GM13977 (cell line): ENCODE results near the gene TMEM191C.

Experiments
- DNase-seq: peaks from one replicate; pipeline ENCODE4 v3.0.0; 2012; ENCODE audit warnings: low spot score
- in situ Hi-C: fragments of 300-500 bp; cut with MboI; formaldehyde crosslinking; loops from one replicate; pipeline ENCODE4 v1.12.0; 2022; ENCODE audit warnings: low sequenced_read_pairs, low pct_unique_long_range_greater_than_20kb, mixed read lengths, inconsistent platforms; ENCODE audit not compliant: unreplicated experiment
- TF ChIP-seq, protein P1 (sequence below): IDR thresholded peaks from 2 replicates; pipeline ENCODE4 v1.5.1; 2012; ENCODE audit warnings: mild to moderate bottlenecking, control low read depth; ENCODE audit not compliant: insufficient read depth; ENCODE audit errors: extremely low read depth, missing control alignments

Gene TMEM191C

DNA sequence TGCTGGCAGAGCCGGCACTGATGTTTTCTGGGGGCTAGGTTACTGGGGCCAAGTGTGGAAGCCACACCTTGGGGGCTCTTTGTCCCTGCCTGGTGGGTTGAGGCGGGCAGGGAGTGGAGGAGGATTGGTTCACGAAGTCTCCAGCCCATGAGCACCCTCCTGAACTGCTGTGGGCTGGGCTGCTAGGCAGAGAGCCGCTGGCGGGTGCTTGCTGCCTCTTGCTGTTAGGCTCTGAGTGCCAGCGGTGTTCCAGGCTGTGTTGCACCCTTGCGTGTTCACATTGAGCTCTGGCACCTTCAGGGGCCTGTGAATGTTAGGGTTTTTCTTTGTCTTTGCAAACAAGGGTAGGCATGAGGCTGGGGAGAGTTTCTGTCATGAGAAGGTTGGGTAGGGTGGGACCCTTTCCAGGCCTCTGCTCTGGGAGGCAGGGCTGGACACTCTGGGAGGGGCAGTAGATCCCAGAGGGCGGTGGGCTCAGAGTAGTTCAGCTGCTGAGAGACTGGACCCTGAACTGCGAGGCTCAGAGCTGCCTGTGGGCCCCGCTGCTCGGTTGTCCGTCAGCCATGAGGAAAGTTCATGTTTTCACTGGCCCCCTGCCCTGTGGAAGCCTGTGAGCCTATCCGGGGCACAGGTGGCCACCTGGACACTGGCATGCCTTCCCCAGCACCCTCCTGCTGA lies 24.0 kb upstream of the TMEM191C start:
- in situ Hi-C loops: no loop called here
- TF ChIP-seq, protein P1, sequence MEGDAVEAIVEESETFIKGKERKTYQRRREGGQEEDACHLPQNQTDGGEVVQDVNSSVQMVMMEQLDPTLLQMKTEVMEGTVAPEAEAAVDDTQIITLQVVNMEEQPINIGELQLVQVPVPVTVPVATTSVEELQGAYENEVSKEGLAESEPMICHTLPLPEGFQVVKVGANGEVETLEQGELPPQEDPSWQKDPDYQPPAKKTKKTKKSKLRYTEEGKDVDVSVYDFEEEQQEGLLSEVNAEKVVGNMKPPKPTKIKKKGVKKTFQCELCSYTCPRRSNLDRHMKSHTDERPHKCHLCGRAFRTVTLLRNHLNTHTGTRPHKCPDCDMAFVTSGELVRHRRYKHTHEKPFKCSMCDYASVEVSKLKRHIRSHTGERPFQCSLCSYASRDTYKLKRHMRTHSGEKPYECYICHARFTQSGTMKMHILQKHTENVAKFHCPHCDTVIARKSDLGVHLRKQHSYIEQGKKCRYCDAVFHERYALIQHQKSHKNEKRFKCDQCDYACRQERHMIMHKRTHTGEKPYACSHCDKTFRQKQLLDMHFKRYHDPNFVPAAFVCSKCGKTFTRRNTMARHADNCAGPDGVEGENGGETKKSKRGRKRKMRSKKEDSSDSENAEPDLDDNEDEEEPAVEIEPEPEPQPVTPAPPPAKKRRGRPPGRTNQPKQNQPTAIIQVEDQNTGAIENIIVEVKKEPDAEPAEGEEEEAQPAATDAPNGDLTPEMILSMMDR: no peak

DNA sequence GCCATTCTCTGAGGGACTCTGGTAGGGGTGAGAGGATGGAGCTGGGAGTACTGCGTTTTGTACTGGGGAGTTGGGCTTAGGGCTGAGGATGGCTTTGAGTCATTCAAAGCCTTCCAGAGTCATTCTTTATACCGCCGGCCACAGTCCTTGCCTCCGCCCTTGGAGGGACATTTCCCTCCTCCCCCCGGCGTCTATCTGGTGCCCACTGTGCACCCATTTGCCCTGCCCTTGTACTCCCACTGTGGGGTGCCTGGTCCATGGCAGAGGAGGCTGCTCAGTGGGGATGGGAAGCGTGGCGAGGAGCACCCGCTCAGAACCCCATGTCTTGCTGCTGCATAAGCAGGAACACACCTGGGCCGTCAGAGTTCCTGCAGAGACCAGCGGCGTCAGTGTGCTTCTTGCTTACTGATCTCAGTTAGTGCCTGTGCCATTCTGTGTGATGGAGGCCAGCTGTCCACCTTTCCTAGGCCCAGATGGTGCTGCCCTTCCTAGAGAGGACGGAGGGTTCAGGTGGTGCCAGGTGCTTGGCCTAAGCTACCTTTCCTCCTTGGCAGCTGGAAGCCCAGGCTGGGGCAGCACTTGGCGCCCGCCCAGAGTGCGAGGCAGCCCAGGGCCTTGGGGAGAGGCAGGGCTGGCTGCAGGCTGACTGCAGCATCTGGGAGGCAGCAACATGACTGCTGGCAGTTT lies 23.3 kb upstream of the TMEM191C start:
- DNase-seq: no peak
- TF ChIP-seq, protein P1: no peak
- in situ Hi-C loops: no loop called here

More for the DNA sequence above, 24.0 kb upstream of the TMEM191C start:
- no peak for DNase-seq

DNA sequence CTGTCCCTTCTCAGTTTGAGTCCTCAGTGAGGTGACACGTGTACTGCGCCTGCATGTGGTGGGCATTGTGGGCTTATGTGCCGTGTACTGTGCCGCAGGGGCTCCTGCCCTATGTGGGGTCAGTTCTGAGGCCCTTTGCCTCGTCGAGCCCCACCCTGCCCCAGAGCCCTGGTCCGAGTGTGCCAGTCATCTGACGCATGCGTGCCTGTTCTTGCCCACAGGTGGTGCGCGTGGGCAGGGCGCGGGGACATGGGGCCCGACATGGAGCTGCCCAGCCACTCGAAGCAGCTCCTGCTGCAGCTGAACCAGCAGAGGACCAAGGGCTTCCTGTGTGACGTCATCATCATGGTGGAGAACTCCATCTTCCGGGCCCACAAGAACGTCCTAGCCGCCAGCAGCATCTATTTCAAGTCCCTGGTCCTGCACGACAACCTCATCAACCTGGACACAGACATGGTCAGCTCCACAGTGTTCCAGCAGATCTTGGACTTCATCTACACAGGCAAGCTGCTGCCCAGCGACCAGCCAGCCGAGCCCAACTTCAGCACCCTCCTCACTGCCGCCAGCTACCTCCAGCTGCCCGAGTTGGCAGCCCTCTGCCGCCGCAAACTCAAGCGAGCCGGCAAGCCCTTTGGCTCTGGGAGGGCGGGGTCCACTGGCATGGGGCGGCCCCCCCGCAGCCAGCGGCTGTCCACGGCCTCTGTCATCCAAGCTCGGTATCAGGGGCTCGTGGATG lies 22.3 kb upstream of the TMEM191C start:
- in situ Hi-C loops: no loop called here
- no peak for DNase-seq
- TF ChIP-seq, protein P1: no peak

DNA sequence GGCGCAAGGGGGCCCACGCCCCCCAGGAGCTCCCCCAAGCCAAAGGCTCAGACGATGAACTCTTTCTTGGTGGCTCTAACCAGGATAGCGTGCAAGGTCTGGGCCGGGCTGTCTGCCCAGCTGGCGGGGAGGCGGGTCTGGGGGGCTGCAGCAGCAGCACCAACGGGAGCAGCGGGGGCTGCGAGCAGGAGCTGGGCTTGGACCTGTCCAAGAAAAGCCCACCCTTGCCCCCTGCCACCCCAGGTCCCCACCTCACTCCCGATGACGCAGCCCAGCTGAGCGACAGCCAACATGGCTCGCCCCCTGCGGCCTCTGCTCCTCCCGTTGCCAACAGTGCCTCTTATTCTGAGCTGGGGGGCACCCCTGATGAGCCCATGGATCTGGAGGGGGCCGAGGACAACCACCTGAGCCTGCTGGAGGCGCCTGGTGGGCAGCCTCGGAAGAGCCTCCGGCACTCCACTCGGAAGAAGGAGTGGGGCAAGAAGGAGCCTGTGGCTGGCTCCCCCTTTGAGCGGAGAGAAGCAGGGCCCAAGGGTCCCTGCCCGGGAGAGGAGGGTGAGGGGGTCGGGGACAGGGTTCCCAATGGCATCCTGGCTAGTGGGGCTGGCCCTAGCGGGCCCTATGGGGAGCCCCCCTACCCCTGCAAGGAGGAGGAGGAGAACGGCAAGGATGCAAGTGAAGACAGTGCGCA lies 21.6 kb upstream of the TMEM191C start:
- TF ChIP-seq, protein P1: no peak

DNA sequence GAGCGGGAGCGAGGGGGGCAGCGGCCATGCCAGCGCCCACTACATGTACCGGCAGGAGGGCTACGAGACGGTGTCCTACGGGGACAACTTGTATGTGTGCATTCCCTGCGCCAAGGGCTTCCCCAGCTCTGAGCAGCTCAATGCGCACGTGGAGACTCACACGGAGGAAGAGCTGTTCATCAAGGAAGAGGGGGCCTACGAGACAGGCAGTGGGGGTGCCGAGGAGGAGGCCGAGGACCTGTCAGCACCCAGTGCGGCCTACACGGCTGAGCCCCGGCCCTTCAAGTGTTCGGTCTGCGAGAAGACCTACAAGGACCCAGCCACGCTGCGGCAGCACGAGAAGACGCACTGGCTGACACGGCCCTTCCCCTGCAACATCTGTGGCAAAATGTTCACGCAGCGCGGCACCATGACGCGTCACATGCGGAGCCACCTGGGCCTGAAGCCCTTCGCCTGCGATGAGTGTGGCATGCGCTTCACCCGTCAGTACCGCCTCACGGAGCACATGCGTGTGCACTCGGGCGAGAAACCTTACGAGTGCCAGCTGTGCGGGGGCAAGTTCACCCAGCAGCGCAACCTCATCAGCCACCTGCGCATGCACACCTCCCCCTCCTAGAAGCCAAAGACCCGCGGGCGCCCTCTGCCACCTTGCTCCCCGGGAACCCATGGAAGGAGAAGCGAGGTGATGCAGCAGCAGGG lies 20.9 kb upstream of the TMEM191C start:
- TF ChIP-seq, protein P1: no peak
- no peak for DNase-seq
- in situ Hi-C loops: no loop called here

More for the DNA sequence above, 21.6 kb upstream of the TMEM191C start:
- DNase-seq: no peak
- in situ Hi-C loops: no loop called here
